Ureter (tissue), 1 donor: ENCODE measurements around the gene ADM2. TPM values are rescaled to one million over a fixed set of nuclear protein-coding genes. Genes with fewer than 3 reads are reported as not detected.

ENCODE experiments used
- DNase-seq: peaks from one replicate; pipeline ENCODE4 v3.0.0-alpha.2; 2020; ENCODE audit warnings: low spot score
- total RNA-seq: library from RNA; stranded (reverse); gene quantifications from one replicate; pipeline ENCODE4 v1.2.4, GENCODE V29; 2023
- donor health status: DM: yes; HTN: yes; CAD: no.

Gene ADM2
- total RNA-seq, 1 donor from 2014 or later, result 4.6 TPM

DNA sequence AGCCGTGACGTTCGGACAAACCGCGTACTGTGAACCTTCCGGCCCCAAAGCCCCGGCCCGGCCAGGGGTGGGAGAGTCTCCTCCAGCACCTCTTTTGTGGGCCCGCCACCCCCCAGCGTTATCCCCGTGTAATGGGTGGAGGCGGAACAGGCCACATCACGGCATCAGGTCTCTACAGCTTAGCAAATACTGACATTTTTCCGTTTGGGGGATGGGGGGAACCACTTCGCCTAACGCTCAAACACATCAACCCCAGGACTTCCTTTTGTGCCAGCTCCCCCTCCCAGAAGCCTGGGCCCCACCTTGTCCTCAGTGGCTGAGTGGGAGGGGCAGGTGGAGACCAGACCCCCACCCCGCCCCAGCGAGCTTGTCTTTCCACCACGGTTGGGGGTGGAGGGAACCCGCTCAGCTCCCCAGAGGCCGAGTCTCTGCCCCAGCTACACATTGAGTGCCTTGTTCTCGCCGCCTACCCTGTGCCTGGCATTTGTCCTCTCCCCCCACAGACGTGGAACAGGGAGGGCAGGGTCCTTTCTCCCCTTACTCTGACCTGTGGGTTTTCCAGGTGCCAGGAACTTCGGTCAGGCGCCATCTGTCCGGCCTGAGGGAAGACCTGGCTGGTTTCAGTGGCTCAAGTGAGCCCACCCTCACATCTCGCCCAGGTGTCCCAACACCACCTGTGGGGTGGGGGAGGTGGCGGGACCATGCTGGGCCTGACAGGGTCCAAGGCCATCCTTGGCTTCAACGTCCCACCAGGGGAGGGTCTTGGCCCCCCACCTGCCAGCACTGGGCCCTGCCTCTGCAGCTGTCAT is 36.1 kb upstream of the ADM2 start:
- DNase-seq, result no peak

- DNase-seq, result no peak
These were observed 35.2 kb upstream of the ADM2 start for GRCh38 chr22:50445880-50446707.

DNA sequence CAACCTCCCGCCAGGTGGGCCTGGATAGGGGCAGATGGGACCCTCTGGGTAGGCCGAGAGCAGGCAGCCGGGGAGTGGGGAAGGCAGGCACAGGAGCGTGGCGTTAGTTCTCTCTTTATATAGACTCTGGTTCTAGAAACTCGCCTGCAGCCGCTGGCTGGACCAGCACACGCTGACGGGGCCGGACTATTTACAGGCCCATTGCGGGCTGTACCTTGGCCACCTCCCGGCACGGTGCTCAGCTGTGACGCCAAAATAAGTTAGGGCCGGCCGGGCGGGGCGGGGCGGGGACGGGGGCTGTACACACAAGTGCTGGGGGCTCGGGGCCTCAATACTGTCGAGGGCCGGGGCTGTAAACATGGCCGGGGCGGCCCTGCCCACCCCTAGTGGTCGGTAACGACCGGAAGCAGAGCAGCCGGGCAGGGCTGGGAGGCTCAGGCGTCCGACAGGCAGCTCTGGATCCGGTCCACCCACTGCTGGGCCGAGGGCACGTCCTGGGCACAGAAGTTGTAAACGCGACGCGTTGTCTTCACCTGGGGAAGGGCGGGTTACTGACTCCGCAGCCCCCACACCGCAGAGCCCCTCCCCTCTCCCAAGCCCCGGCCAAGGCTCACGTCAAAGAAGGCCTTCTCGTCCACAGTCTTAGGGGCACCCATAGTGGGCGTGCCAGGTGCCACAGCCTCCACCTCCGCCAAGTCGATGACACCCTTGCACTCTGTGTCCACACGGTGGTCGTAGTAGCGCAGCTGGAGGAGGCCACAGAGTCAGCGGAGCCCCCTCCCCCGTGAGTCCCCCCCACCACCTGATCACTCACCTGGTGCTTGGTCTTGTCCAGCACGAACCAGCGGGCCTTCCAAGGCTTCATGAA is 34.4 kb upstream of the ADM2 start:
- DNase-seq, result no peak

GRCh38 chr22:50447576-50448551 is 33.5 kb upstream of the ADM2 start:
- no peak for DNase-seq

- no peak for DNase-seq
These were observed 28.7 kb upstream of the ADM2 start for GRCh38 chr22:50452649-50453048.

DNA sequence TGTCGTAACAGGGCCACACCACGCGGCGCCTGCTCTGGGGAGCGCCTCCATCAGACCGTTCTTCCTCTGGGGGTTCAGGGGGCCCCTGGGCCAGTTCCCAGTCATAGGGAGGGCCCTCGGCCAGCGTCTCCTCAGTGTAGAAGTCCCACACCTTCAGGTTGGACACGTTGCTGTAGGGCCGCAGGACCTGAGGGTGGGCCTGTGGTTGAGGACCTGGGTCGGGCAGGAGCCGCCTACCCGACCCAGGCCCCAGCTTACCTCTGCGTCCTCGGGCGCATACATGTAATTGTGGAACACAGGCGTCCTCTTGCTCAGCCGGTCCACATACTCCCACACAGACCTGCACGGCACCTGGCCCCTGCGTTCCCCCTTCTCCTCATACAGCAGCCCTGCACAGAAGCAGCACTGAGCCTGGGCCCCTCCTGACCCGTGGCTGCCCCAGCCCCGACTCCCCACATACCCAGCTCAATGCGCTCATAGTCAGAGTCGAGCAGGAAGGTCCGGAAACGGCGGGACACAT is 26.7 kb upstream of the ADM2 start:
- DNase-seq, result no peak

DNA sequence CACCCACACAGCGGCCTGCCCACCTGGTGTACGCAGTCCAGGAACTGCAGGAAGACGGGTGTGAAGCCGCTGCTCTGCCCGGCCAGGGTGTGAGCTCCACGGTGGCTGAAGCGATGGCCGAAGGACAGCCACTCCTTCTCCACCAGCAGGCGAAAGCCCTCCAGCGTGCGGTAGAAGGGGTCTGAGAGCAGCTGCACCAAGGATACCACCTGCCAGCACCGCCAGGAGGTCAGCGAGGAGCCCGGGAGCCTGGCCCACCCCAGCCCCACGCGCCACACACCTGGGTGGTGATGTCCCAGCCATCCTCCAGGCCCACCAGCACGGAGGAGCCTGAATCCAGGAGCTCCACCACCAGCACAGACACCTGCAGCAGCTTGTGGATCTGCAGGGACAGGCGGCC is 26.1 kb upstream of the ADM2 start:
- DNase-seq, result no peak

DNA sequence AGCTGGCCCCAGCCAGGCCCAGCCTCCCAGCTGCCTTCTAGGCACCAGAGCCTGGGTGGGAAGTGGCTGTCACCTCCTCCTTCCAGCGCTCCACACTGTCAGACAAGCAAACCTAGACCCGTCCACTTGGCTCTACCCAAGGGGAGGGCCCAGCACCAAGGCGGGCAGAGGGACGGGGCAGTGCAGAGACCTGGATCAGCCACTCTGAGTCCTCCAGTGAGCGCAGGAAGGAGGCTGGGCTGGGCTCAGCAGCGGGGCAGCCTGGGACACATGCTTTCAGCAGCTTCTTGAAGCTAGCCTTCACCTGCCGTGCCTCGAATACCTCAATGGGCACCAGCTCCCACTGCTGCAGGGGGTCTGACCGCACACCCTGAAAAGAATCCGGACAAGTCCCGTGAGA is 25.3 kb upstream of the ADM2 start:
- no peak for DNase-seq

GRCh38 chr22:50456466-50457234 is 24.7 kb upstream of the ADM2 start:
- DNase-seq, result no peak

GRCh38 chr22:50459016-50459415 is 22.3 kb upstream of the ADM2 start:
- DNase-seq, result no peak

- DNase-seq, result no peak
These were observed 21.7 kb upstream of the ADM2 start for GRCh38 chr22:50459496-50460140.

DNA sequence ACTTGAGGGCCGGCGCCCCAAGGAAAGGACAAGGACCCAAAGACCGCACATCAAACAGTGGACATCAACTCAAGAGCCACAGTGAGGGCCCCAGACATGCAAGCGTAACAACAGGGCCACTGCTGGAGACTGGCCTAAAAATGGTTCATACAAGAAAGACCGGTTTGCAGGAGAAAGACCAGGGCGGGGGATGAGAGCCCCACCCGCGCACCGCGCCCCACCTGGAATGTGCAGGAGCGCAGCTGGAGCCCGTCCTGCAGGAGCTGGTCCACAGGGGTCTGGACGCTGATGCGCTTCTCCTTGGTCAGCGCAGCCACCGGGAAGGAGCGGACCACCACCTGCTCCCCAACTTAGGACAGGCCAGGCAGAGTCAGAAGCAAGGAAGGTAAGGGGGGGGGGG is 20.4 kb upstream of the ADM2 start:
- peak; percentile 76 for DNase-seq

GRCh38 chr22:50461536-50461935 is 19.8 kb upstream of the ADM2 start:
- DNase-seq, result no peak

GRCh38 chr22:50461979-50462540 is 19.3 kb upstream of the ADM2 start:
- no peak for DNase-seq

- DNase-seq, result no peak
These were observed 18.0 kb upstream of the ADM2 start for GRCh38 chr22:50463188-50463900.

- no peak for DNase-seq
These were observed 16.9 kb upstream of the ADM2 start for GRCh38 chr22:50464451-50464850.

DNA sequence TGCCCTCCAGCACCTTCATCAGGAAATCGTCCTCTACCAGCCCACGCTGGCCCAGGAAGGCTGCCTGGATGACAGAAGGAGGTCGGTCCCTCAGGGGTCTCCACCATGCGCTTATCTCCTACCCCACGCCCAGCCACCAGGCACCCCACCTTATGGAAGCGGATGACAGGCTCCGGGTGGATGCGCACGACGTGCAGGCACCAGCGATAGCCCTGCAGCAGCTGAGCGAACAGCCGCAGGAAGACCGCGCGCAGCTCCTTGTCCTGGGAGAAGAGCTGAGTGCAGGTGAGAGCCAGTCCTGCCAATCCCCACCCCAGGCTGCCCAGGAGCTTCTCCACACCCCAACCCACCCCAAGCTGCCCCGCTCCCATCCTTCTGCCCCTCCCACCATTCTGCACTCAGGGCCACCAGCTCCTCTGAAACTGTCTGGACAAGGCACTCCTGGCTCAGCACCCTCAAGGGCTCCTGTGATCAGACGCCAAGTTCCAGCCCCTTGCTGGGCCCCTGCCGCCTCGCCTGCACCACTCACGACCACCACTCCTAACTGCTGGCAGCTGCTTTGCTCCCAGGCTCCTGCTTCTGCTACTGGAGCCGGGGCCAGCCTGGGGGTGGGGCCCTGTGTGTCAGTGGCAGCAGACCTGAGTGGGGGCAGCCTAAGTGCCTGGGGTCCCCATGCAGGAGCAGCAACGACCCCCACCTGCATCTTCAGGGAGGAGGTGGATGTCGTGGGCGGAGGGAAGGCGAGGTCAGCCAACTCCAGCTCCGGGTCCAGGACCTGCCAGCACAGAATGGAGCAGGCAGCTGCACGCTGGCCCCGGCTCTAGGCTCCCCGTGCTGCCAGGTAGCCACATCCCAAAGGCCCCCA is 16.0 kb upstream of the ADM2 start:
- DNase-seq, result no peak
